ENCODE results near the gene PPID. TPM values are rescaled to one million over a fixed set of nuclear protein-coding genes. Genes with fewer than 3 reads are reported as not detected.
"Not testable (repeated sequence)": the region's sequence is repeated elsewhere in the genome, so short reads cannot be mapped to it uniquely, and the experiment has no call there.

Gene PPID
- total RNA-seq, 2 donors from 2014 or later: 38.9 to 40.3 TPM

- no peaks in the 10 kb centered on the region for H3K36me3 ChIP-seq (ENCODE audit: control insufficient read depth, insufficient read depth, low read length)
- H3K27me3 ChIP-seq (ENCODE audit: control insufficient read depth, insufficient read depth, low read length, poor library complexity, severe bottlenecking): no peaks in the 10 kb centered on the region
- no peak overlapping the region for H3K4me3 Mint-ChIP-seq
- 92 to 93% methylated on average over 4 of the region's 4 CpGs for WGBS, 2 experiments (ENCODE audit: insufficient coverage in 1 of 2, insufficient read length in 1 of 2)
- no peak overlapping the region for H3K27ac Mint-ChIP-seq
- H3K27ac ChIP-seq (ENCODE audit: low read depth, low read length): no peak overlapping the region
- peaks cover 21% of the 10 kb centered on the region for H3K9me3 Mint-ChIP-seq
- no peak for TF ChIP-seq CTCF (conservative IDR thresholded peaks at IDR 0.05)
- H3K4me1 Mint-ChIP-seq: peaks cover under 1% of the 10 kb centered on the region
- H3K9me3 ChIP-seq (ENCODE audit: control insufficient read depth, low read length): peaks cover 5% of the 10 kb centered on the region
- H3K9ac ChIP-seq (ENCODE audit: extremely low read depth, low read length, poor library complexity, severe bottlenecking): no peak overlapping the region
- no peaks in the 10 kb centered on the region for H3K4me1 ChIP-seq (ENCODE audit: control insufficient read depth, insufficient read depth, low read length)
- no peak overlapping the region for H3K4me3 ChIP-seq (ENCODE audit: low read length)
- H3K27me3 Mint-ChIP-seq (ENCODE audit: insufficient read depth): peaks cover 5% of the 10 kb centered on the region
- peaks cover 3% of the 10 kb centered on the region for H3K36me3 Mint-ChIP-seq (ENCODE audit: low read depth)
- no peak for DNase-seq
Measured at GRCh38 chr4:158762553-158762952, 39.4 kb upstream of the PPID start.

- no peak for DNase-seq
- Mint-ChIP-seq H3K36me3 (ENCODE audit: low read depth) (peaks cover 3% of the 10 kb centered on the region), H3K4me1 (no peaks in the 10 kb centered on the region), H3K27me3 (ENCODE audit: insufficient read depth) (peaks cover under 1% of the 10 kb centered on the region), H3K27ac (no peak overlapping the region), H3K9me3 (peaks cover 26% of the 10 kb centered on the region), H3K4me3 (no peak overlapping the region)
- no peaks in the 10 kb centered on the region for H3K36me3 ChIP-seq (ENCODE audit: control insufficient read depth, insufficient read depth, low read length)
- no peak overlapping the region for H3K27ac ChIP-seq (ENCODE audit: low read depth, low read length)
- H3K4me1 ChIP-seq (ENCODE audit: control insufficient read depth, insufficient read depth, low read length): no peaks in the 10 kb centered on the region
- no peaks in the 10 kb centered on the region for H3K27me3 ChIP-seq (ENCODE audit: control insufficient read depth, insufficient read depth, low read length, poor library complexity, severe bottlenecking)
- WGBS, 2 experiments (ENCODE audit: insufficient coverage in 1 of 2, insufficient read length in 1 of 2): 91 to 92% methylated on average over 1 to 4 of the region's 4 CpGs
- H3K9me3 ChIP-seq (ENCODE audit: control insufficient read depth, low read length): peaks cover 10% of the 10 kb centered on the region
- no peak overlapping the region for H3K4me3 ChIP-seq (ENCODE audit: low read length)
- no peak overlapping the region for H3K9ac ChIP-seq (ENCODE audit: extremely low read depth, low read length, poor library complexity, severe bottlenecking)
- TF ChIP-seq CTCF (conservative IDR thresholded peaks at IDR 0.05): no peak
Measured at GRCh38 chr4:158760866-158761265, 37.7 kb upstream of the PPID start.

GRCh38 chr4:158759539-158759938 is 36.3 kb upstream of the PPID start:
- H3K27ac Mint-ChIP-seq: not testable (repeated sequence)

GRCh38 chr4:158758703-158759102 is 35.5 kb upstream of the PPID start:
- DNase-seq: no peak
- 93 to 100% methylated on average over 4 of the region's 4 CpGs for WGBS, 2 experiments (ENCODE audit: insufficient coverage in 1 of 2, insufficient read length in 1 of 2)
- no peaks in the 10 kb centered on the region for H3K4me1 ChIP-seq (ENCODE audit: control insufficient read depth, insufficient read depth, low read length)

More at GRCh38 chr4:158759539-158759938, 36.3 kb upstream of the PPID start:
- H3K27me3 ChIP-seq (ENCODE audit: control insufficient read depth, insufficient read depth, low read length, poor library complexity, severe bottlenecking); H3K4me3 ChIP-seq (ENCODE audit: low read length); H3K4me1 ChIP-seq (ENCODE audit: control insufficient read depth, insufficient read depth, low read length); H3K4me1 Mint-ChIP-seq; H3K27ac ChIP-seq (ENCODE audit: low read depth, low read length); H3K27me3 Mint-ChIP-seq (ENCODE audit: insufficient read depth); H3K36me3 ChIP-seq (ENCODE audit: control insufficient read depth, insufficient read depth, low read length); H3K4me3 Mint-ChIP-seq; DNase-seq; H3K36me3 Mint-ChIP-seq (ENCODE audit: low read depth); H3K9ac ChIP-seq (ENCODE audit: extremely low read depth, low read length, poor library complexity, severe bottlenecking): not testable (repeated sequence)
- peaks cover 26% of the 10 kb centered on the region for H3K9me3 Mint-ChIP-seq
- H3K9me3 ChIP-seq (ENCODE audit: control insufficient read depth, low read length): peaks cover 10% of the 10 kb centered on the region
- 93 to 96% methylated on average over 10 to 19 of the region's 20 CpGs for WGBS, 2 experiments (ENCODE audit: insufficient coverage in 1 of 2, insufficient read length in 1 of 2)

More at GRCh38 chr4:158758703-158759102, 35.5 kb upstream of the PPID start:
- peaks cover 3% of the 10 kb centered on the region for H3K36me3 Mint-ChIP-seq (ENCODE audit: low read depth)
- TF ChIP-seq CTCF (conservative IDR thresholded peaks at IDR 0.05): no peak
- no peaks in the 10 kb centered on the region for H3K4me1 Mint-ChIP-seq
- Histone ChIP-seq H3K36me3 (ENCODE audit: control insufficient read depth, insufficient read depth, low read length) (no peaks in the 10 kb centered on the region), H3K27me3 (ENCODE audit: control insufficient read depth, insufficient read depth, low read length, poor library complexity, severe bottlenecking) (no peaks in the 10 kb centered on the region), H3K9me3 (ENCODE audit: control insufficient read depth, low read length) (peaks cover 10% of the 10 kb centered on the region), H3K9ac (ENCODE audit: extremely low read depth, low read length, poor library complexity, severe bottlenecking) (no peak overlapping the region), H3K4me3 (ENCODE audit: low read length) (no peak overlapping the region), H3K27ac (ENCODE audit: low read depth, low read length) (no peak overlapping the region)
- H3K27me3 Mint-ChIP-seq (ENCODE audit: insufficient read depth): peaks cover 2% of the 10 kb centered on the region
- H3K9me3 Mint-ChIP-seq: peaks cover 26% of the 10 kb centered on the region
- H3K4me3 Mint-ChIP-seq: no peak overlapping the region
- H3K27ac Mint-ChIP-seq: no peak overlapping the region
